Psoas muscle (tissue), 8 donors: ENCODE measurements around the gene EIF1AD. TPM values are rescaled to one million over a fixed set of nuclear protein-coding genes. Genes with fewer than 3 reads are reported as not detected.
A peak's percentile ranks its signal among the peaks of the same experiment; 100 is the strongest.

Source experiments
- ATAC-seq, 4 donors: fragments of 200-7000 bp; cut with Tn5 transposase; one replicate each; pipeline ENCODE4 v1.9.1; 2020; ENCODE audit warnings: moderate library complexity in 3 of 4, mild to moderate bottlenecking in 2 of 4
- DNase-seq, 2 donors: peaks; one replicate each; pipeline ENCODE4 v3.0.0-alpha.2; 2020
- H3K27ac ChIP-seq: fragments of 200-600 bp; one replicate; pipeline ENCODE4 v1.8.0; 2022
- H3K27me3 ChIP-seq, 3 donors: fragments of 200-600 bp in 1 of 3; one replicate each; pipeline versions ENCODE4 v1.6.1 to v1.8.0; 2013 to 2022; ENCODE audit warnings: low read length in 2 of 3, mild to moderate bottlenecking in 2 of 3, moderate library complexity in 1 of 3; ENCODE audit not compliant: insufficient read depth in 3 of 3
- H3K36me3 ChIP-seq, 2 donors: fragments of 200-600 bp in 1 of 2; one replicate each; pipeline versions ENCODE4 v1.6.1 to v1.8.0; 2013 to 2022; ENCODE audit warnings: low read depth in 1 of 2, mild to moderate bottlenecking in 1 of 2, moderate library complexity in 1 of 2; ENCODE audit not compliant: insufficient read depth in 1 of 2
- H3K4me1 ChIP-seq: fragments of 200-600 bp; one replicate; pipeline ENCODE4 v1.8.0; 2022
- H3K4me3 ChIP-seq: fragments of 200-600 bp; one replicate; pipeline ENCODE4 v1.8.0; 2022; ENCODE audit warnings: mild to moderate bottlenecking
- H3K9me3 ChIP-seq: fragments of 200-600 bp; one replicate; pipeline ENCODE4 v1.8.0; 2022
- WGBS, 3 donors: extraction: QIAGEN DNeasy Blood & Tissue Kit; methylation state at CpG; one replicate each; pipeline versions ENCODE4 v1.1.6 to v1.1.7; 2013; 5-methylcytosine and 5-hydroxymethylcytosine counted together
- intact Hi-C, 2 donors: fragments of 100-400 bp; cut with DNase I; formaldehyde crosslinking; loops; one replicate each; pipeline versions ENCODE4 v1.11.0 to v1.14.2; 2022
- polyA plus RNA-seq, 3 donors: library from polyadenylated mRNA; stranded (reverse); fragments of 200-250 nt; gene quantifications; one replicate each; pipeline ENCODE4 v1.2.3, GENCODE V29; 2013
- total RNA-seq, 4 donors: library from RNA; stranded (reverse); fragmentation: NEBNext Ultra II Directional in 2 of 4; extraction: Animal tissue kit (Norgen Biotek cat#: 25700) in 2 of 4; gene quantifications; one replicate each; pipeline versions ENCODE4 v1.2.1 to v1.2.4, GENCODE V29; 2021 to 2023
- TF ChIP-seq, protein P1 (sequence below): fragments of 200-600 bp; IDR thresholded peaks from one replicate; pipeline ENCODE4 v1.8.0; 2022; ENCODE audit warnings: antibody characterized with exemption
- donor health status: healthy with polysubstance abuse.
- donor health status: DM: no; HTN: no; CAD: no; lungs with moderate emphysema.
- donor health status: Bipolar disorder and iron deficiency.
- donor health status: healthy.
- donor health status: DM: yes; HTN: yes; CAD: no.
- donor health status: DM: no; HTN: no; CAD: no.
- donor health status: DM: no; HTN: no; CAD: no.
- donor health status: DM: yes; HTN: yes; CAD: no.

The EIF1AD gene
- total and polyA plus RNA-seq, 7 donors = 24.8 to 63.1 (median 32.3) TPM

DNA sequence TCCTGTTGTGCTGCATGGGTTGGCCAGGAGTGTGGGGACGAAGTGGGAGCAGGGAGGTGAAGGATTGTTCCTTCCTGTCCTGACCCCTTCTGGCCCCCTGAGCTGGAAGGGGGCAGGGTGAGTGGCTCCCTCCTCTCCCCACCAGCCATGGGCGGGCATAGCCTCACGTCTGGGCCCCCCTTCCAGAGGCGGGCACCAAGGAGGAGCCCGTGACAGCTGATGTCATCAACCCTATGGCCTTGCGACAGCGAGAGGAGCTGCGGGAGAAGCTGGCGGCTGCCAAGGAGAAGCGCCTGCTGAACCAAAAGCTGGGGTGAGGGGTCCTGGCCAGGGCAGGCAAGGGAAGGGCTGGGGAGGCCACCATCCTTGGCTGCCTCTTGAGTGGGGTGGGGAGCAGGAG, 37.1 kb downstream of the EIF1AD start:
- Histone ChIP-seq H3K36me3 (peaks cover 11 to 59% of the 10 kb centered on the region in 2 donors), H3K9me3 (no peaks in the 10 kb centered on the region), H3K4me3 (no peak overlapping the region), H3K27ac (no peak overlapping the region), H3K27me3 (no peaks in the 10 kb centered on the region), H3K4me1 (peaks cover 33% of the 10 kb centered on the region)
- intact Hi-C loops = loop anchor here (5.0 kb wide), 2 partner anchors 37 to 78 kb away; partner anchors contain the start of genes FIBP (in 2 of the 2), BANF1 (in 1 of the 2) and EIF1AD (in 1 of the 2)
- TF ChIP-seq, protein P1, sequence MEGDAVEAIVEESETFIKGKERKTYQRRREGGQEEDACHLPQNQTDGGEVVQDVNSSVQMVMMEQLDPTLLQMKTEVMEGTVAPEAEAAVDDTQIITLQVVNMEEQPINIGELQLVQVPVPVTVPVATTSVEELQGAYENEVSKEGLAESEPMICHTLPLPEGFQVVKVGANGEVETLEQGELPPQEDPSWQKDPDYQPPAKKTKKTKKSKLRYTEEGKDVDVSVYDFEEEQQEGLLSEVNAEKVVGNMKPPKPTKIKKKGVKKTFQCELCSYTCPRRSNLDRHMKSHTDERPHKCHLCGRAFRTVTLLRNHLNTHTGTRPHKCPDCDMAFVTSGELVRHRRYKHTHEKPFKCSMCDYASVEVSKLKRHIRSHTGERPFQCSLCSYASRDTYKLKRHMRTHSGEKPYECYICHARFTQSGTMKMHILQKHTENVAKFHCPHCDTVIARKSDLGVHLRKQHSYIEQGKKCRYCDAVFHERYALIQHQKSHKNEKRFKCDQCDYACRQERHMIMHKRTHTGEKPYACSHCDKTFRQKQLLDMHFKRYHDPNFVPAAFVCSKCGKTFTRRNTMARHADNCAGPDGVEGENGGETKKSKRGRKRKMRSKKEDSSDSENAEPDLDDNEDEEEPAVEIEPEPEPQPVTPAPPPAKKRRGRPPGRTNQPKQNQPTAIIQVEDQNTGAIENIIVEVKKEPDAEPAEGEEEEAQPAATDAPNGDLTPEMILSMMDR = no peak
- no peak for DNase-seq
- no peak for ATAC-seq
- WGBS, 3 donors = 78 to 90% (median 87%) methylated on average over 8 to 10 of the region's 10 CpGs

DNA sequence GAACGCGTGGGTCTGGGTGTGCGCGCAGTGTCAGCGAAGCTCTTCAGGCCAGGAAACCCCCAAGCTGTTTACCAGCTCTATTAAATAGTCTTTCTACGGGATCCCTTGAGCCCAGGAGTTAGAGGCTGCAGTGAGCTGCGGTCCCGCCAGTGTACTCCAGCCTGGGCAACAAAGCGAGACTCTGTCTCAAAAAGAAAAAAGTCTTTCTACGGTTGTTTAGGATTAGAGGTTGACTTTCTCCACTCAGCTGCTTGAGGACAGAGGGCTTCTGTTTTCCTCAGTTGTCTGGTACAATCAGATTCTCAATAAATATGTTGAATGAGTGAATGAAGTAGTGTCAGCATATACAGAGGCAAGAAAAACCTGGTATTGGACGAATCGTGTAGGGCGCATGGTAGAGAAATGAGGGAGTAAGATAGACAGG, 39.8 kb downstream of the EIF1AD start:
- Histone ChIP-seq H3K4me3 (peak overlapping the region; percentile 100), H3K27me3 (no peaks in the 10 kb centered on the region), H3K4me1 (peaks cover 15% of the 10 kb centered on the region), H3K36me3 (peaks cover 6 to 35% of the 10 kb centered on the region in 2 donors), H3K9me3 (no peaks in the 10 kb centered on the region), H3K27ac (peak overlapping the region; percentile 91)
- TF ChIP-seq, protein P1 = no peak
- peak in 2 of 4 donors; percentile 2 to 4 for ATAC-seq
- intact Hi-C loops = loop anchor here (5.0 kb wide), 2 partner anchors 40 to 75 kb away; partner anchors contain the start of genes FIBP (in 2 of the 2), BANF1 (in 1 of the 2) and EIF1AD (in 1 of the 2)
- DNase-seq = no peak
- 6 to 7% (median 6%) methylated on average over 12 to 13 of the region's 13 CpGs for WGBS, 3 donors

DNA sequence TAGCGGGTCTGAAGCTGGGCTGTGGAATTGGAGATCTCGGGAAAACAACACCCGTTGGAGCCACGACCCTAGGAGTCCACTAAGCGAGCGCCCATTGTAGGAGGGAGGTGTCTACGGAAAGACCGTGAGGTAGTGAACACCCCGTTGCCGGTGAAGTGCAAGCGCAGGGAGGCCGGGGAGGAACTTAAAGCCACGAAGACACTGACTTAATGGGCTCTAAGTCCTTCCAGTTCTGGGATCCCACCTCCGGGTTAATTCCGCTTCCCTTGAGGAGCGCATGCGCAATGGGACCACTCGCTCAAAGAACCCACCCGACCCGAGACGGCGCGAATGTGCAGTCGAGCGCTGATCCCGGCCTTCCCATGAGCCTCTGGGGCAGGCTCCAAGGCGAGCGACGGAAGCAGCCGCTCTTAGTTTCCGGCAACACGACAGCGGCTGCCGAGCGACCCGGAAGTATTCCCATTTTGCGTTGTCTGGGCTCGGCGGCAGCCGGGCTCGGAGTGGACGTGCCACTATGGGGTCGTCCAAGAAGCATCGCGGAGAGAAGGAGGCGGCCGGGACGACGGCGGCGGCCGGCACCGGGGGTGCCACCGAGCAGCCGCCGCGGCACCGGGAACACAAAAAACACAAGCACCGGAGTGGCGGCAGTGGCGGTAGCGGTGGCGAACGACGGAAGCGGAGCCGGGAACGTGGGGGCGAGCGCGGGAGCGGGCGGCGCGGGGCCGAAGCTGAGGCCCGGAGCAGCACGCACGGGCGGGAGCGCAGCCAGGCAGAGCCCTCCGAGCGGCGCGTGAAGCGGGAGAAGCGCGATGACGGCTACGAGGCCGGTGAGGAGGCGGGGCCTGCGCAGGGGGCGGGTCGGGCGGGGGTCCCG, 40.5 kb downstream of the EIF1AD start, which contains the start of gene SART1:
Gene SART1 (plus strand): TSS at position 468 of the 874 bp plus-strand sequence. CDS start 47 bp downstream, at position 515.
- Histone ChIP-seq H3K9me3 (no peaks in the 10 kb centered on the region), H3K4me1 (peaks cover 15% of the 10 kb centered on the region), H3K36me3 (peaks cover 5 to 28% of the 10 kb centered on the region in 2 donors), H3K4me3 (peak within 1 kb of the TSS; percentile 100), H3K27ac (peak within 1 kb of the TSS; percentile 91), H3K27me3 (no peaks in the 10 kb centered on the region)
- WGBS, 3 donors = 0% methylated on average over 76 to 97 of the region's 97 CpGs
- DNase-seq (peak; percentile 98 to 99), ATAC-seq (peak; percentile 97 to 99 (median 98))
- intact Hi-C loops = loop anchor here (1.0 to 5.0 kb wide), 3 partner anchors 41 to 74 kb away; partner anchors contain the start of genes BANF1 (in 2 of the 2), EIF1AD (in 2 of the 2) and FIBP (in 2 of the 2)
- TF ChIP-seq, protein P1 = no peak

DNA sequence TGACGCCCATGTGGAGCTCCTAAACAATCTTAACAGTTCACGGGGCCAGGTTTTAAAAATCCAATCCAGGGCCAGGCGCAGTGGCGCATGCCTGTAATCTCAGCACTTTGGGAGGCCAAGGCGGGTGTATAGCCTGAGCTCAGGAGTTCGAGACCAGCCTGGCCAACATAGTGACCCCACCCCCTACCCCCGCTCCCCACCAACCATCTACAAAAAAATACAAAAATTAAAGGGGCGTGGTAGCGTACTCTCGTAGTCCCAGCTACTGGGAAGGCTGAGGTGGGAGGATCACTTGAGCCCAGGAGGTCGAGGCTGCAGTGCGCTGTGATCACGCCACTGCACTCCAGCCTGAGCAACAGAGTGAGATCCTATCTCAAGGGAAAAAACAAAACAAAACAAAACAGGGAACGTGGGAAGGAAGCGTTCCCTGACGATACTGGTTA, 41.1 kb downstream of the EIF1AD start:
- Histone ChIP-seq H3K9me3 (no peaks in the 10 kb centered on the region), H3K27ac (peak overlapping the region; percentile 91), H3K36me3 (peaks cover 0 to 21% of the 10 kb centered on the region in 2 donors), H3K27me3 (no peaks in the 10 kb centered on the region), H3K4me1 (peaks cover 15% of the 10 kb centered on the region), H3K4me3 (peak overlapping the region; percentile 100)
- DNase-seq (no peak), ATAC-seq (peak; percentile 2 to 38 (median 14))
- intact Hi-C loops = loop anchor here (1.0 to 5.0 kb wide), 3 partner anchors 41 to 74 kb away; partner anchors contain the start of genes BANF1 (in 2 of the 2), EIF1AD (in 2 of the 2) and FIBP (in 2 of the 2)
- 48 to 52% (median 51%) methylated on average over 16 of the region's 16 CpGs for WGBS, 3 donors
- TF ChIP-seq, protein P1 = no peak
